Activated CD4-positive, CD25-positive, alpha-beta regulatory T cell treated with anti-CD3 and anti-CD28 coated beads, Interleukin-2, amount 50 U/mL, for 24 hours (primary cell): ENCODE results near the gene PAQR4.

Source experiments
- ATAC-seq, 2 donors: fragments of 150-1000 bp; cut with Tn5 transposase; one replicate each; pipeline ENCODE4 v1.10.0; 2021; ENCODE audit warnings: mild to moderate bottlenecking in 1 of 2, moderate library complexity in 1 of 2

PAQR4 gene

DNA sequence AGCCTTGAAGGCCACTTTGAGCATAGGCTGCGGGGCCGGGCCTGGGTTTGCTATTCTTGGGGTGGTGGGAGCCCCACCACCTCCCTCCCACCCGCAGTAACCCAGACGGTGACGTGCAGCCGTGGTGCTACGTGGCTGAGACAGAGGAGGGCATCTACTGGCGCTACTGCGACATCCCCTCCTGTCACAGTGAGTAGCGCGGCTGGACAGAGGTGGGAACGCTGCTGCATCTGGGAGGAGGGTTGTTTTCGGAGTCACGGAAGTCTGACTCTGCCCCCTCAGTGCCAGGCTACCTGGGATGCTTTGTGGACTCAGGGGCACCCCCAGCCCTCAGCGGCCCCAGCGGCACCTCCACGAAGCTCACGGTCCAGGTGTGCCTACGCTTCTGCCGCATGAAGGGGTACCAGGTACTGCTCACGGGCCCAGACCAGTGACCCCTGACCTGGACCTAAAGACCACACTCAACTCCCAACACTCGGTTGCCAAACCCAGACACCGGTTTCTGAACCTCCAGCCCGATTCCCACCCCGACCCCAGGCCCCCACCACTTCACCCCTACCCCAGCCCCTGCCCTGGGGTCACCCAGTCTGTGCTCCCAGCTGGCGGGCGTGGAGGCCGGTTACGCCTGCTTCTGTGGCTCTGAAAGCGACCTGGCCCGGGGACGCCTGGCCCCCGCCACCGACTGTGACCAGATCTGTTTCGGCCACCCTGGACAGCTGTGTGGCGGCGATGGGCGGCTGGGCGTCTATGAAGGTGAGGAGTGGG is 2.9 kb upstream of the PAQR4 start:
- ATAC-seq: no peak

GRCh38 chr16:2966808-2967191 is 2.3 kb upstream of the PAQR4 start:
- no peak for ATAC-seq

- ATAC-seq: no peak
Measured at GRCh38 chr16:2967211-2967631, 1.9 kb upstream of the PAQR4 start.

DNA sequence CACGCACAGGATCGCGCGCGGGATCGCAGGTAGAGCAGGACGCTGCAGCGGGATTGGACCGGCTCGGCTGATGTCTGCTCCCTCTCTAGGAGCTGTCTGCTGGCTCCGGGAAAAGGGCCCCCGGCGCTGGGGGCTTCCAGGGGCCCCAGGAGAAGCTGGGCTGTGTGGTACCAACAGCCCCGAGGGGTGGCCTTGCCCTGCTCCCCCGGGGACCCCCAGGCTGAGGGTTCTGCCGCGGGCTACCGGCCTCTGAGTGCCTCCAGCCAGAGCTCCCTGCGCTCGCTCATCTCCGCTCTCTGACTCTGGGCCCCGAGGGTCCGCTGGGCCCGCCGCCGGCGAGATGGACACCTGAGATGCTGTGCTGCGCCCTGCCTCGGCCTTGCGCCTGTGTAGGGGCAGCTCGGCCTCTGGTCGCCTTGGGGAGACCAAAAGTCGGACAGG is 1.4 kb upstream of the PAQR4 start:
- ATAC-seq: no peak

DNA sequence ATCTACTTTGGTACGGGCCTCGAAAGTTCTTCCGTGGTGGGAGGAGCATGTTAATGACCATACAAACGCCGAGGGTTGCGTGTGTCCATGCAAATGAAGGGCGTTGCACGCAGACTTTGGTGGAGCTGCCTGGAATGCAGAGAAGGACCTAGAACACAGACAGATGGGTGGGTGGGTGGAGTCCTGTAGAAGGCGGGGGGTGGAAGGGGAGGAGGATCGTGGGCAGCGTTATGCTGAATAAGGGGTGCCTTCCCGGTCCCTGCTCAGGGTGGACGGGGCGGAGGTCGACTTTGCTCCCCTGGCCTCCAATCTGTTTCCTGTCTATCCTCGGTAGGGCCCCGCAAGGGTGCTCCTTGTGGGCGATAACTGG is 795 bp upstream of the PAQR4 start:
- ATAC-seq: no peak

DNA sequence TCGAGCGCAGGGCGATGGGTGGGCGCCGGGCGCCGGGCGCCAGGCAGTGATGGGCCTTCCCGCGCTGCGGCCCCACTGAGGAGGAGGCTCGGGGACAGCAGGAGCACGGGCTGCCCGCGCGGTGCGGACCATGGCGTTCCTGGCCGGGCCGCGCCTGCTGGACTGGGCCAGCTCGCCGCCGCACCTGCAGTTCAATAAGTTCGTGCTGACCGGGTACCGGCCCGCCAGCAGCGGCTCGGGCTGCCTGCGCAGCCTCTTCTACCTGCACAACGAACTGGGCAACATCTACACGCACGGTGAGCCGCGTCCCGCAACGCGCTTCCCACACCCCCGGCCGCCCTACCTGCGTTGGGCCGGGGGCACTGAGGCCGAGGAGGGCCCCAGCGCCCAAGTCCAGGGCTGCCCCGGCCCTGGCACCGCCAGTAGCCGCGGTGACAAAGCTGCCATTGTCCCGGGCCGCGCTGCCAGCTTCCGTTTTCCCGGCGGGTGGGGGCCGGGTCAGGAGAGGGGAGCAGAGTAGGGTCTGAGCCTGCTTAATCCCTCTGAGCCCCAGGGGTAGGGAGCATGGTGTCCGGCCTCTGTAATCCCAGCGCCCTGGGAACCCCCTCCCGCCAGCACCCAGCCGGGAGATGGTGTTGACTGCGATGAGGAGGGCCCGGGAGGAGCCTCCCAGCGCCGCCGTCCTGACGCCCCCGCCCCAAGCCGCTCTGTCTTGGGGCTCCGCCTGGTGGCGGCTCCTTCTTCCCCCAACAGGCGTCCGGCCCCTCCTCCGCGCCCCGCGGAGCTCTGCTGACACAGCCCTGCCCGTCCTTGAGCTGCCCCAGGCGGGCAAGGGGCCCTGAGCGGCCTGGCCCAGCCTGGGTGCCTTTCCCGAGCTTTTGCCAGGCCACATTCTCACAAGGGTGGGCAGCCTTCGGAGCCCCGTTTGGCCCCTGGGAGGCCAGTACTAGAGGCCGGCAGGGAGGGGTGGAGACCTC is 685 bp downstream of the PAQR4 start:
- peak; percentile 64 for ATAC-seq

- no peak for ATAC-seq
Measured at GRCh38 chr16:2970563-2970962, 1.4 kb downstream of the PAQR4 start.

DNA sequence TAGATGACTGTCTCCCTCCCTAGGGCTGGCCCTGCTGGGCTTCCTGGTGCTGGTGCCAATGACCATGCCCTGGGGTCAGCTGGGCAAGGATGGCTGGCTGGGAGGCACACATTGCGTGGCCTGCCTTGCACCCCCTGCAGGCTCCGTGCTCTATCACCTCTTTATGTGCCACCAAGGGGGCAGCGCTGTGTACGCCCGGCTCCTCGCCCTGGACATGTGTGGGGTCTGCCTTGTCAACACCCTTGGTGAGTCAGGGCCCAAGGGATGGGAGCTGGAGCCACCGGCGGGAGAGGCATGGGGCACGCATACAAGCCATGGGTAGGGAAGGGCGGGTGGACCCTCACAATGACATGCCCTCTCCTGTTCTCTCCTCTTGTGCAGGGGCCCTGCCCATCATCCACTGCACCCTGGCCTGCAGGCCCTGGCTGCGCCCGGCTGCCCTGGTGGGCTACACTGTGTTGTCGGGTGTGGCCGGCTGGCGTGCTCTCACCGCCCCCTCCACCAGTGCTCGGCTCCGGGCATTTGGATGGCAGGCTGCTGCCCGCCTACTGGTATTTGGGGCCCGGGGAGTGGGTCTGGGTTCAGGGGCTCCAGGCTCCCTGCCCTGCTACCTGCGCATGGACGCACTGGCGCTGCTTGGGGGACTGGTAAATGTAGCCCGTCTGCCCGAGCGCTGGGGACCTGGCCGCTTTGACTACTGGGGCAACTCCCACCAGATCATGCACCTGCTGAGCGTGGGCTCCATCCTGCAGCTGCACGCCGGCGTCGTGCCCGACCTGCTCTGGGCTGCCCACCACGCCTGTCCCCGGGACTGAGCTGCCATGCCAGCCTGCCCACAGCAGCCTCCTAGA is 2.2 kb downstream of the PAQR4 start:
- no peak for ATAC-seq

- no peak for ATAC-seq
Measured at GRCh38 chr16:2971985-2972784, 3.0 kb downstream of the PAQR4 start.

DNA sequence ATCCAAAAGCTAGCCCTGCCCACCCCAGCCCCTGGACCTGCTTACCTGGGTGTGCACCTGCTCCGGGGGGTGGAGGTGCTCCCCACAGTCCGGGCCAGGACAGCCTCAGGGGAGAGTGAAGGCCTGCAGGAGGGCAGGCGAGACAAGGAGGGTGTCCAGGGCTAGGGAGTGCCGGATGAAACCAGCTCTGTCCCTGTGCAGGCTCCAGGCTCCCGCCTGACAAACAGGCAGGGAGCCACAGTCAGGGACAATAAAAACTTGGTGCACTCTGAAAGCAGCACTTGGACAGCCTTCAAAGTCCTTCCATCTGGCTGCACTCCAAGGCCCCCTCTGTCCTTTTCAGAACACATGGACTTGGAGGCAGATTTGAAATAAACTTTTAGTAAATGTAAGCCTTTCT is 3.9 kb downstream of the PAQR4 start:
- ATAC-seq: no peak

DNA sequence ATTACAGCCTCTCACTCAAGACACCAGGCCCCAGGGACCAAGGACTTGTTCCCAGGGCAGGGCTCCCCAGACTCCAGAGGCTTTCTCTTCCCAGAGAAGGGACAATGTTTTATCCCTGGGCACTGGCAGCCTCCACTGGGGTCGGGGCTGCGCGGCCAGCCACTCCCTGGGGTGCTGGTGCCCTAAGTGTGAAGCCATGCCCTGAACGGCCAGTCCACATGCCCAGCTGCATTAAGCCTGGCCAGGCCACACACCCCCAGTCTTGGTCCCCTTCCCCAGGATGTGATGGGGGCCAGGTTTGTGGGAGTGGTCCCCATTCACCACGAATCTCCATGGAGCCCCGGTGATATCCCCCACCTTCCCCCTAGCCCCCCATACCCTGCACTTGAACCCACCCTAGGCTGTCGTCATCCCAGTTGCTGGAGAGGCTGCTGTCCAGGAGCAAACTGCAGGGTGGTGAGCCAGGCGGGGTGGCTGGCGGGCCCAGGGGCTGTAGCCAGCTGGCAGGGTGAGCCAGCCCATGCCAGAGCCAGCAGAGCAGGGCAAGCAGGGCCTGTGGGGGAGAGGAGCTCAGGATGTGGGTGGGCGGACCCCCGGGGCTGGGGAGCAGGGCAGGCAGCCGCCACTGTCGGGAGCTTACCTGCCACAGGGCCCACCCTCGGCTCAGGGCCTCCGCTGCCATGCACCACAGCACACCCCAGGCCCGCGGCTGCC is 4.6 kb downstream of the PAQR4 start:
- no peak for ATAC-seq

DNA sequence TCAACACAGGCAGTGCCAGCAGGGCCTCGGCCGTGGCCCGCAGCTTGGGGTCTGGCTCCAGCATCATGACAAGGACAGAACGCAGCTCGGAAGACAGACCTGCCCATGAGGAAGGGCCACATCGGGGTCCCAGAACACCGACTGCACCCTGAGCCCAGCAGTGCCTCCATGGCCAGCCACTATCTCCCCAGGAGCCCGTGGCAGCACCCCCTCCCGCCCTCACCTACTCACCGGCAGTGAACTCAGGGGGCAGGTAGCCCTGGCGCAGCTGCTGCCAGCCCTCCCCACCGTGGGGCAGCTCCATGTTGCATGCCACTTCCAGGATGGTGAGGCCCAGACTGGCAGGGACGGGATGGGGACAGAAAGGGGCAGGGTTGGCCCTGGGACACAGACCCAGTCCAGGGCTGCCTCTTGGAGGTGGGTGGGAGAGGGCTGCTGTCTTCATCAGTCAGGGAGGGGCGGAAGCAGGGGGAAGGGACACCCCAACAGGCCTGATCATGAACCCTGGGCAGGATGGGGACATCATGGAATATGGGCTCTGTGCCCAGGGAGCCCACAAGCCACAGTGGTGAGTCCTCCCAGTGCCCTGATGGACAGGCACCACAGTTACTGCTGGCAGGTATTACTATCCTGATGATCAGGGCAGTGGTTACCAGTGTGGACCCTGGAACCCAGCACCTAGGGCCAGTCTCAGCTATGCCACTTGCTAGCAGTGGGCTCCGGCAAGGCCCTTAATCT is 5.3 kb downstream of the PAQR4 start:
- ATAC-seq: no peak

GRCh38 chr16:2975161-2975795 is 6.1 kb downstream of the PAQR4 start:
- ATAC-seq: no peak

GRCh38 chr16:2976201-2976600 is 7.1 kb downstream of the PAQR4 start:
- no peak for ATAC-seq

GRCh38 chr16:2976673-2977072 is 7.5 kb downstream of the PAQR4 start:
- no peak for ATAC-seq

- no peak for ATAC-seq
Measured at GRCh38 chr16:2977440-2977839, 8.3 kb downstream of the PAQR4 start.

- ATAC-seq: no peak
Measured at GRCh38 chr16:2979669-2980226, 10.6 kb downstream of the PAQR4 start.

DNA sequence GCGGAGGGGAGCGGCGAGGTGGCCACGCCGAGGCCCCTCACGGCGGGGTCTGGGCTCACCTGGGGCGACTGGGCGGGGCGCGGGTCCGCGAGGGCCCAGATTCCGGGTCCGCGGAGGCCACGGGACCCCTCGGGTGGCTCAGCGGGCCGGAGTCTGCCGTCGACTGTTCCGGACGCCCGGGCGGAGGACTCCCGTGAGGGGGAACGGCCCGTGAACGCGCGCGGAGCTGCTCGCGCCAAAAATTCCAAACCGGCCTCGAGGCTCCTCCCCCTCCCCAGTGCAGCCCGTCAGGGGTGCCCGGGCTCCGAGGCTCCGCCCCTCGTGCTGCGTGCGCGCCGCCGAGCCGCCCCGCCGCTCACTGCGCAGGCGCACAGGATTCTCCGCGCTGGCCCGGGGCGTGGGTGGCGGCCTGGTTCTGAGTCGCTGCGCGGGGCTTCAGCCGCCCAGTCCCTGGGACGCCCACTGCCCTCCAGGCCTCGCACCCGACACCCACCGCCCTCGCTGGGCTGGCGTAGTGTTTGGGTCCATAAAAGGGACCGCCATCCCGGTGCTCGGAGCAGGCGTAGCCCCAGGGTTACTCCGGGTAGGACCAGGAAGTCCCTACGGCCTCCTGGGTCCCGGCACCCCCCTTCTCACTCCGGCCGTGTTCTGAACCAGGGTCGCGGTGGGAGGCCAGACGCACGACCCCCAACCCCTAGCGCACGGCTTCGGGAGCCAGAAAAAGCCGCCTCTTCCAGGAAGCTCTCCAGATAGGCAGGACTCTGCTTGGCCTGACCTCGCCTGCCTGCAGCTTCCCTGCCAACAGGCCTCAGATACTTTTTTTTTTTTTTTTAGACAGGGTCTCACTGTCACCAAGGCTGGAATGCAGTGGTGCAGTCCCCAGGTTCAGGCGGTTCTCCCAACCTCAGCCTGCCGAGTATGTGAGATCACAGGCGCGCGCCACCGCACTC is 11.4 kb downstream of the PAQR4 start, which contains the start of gene PKMYT1:
PKMYT1 (minus strand) TSS at position 220 of the 950 bp plus-strand sequence. CDS start 789 bp downstream, outside the sequence.
- peak; percentile 83 to 87 for ATAC-seq
